GM19324 (cell line): ENCODE measurements around the gene KRTAP10-4.

ENCODE experiments used
- ATAC-seq: cut with Tn5 transposase; IDR thresholded peaks from one replicate; pipeline ENCODE4 v1.9.1; 2021; ENCODE audit warnings: mild to moderate bottlenecking, moderate library complexity; ENCODE audit not compliant: unreplicated experiment, low FRiP score

The KRTAP10-4 gene

DNA sequence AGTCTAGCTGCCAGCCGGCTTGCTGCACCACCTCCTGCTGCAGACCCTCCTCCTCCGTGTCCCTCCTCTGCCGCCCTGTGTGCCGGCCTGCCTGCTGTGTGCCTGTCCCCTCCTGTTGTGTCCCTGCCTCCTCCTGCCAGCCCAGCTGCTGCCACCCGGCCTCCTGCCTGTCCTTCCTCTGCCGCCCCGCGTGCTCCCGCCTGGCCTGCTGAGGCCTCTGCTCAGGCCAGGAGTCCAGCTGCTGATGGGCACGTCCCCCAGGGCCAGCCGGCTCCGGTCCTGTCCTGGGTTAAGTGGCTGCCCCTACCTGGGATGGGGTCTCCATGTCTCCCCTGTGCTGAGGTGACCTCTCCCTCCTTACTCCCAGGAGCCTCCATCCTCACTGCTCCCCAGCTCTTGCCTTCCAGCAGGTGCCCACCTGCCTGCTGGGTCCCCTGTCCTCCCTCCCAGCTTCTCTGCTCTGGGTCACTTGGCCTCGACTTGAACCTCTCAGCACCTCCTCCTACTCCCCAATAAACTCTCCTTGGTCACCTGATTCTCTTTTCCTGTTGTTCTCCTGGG, 39.2 kb downstream of the KRTAP10-4 start:
- no peak for ATAC-seq

DNA sequence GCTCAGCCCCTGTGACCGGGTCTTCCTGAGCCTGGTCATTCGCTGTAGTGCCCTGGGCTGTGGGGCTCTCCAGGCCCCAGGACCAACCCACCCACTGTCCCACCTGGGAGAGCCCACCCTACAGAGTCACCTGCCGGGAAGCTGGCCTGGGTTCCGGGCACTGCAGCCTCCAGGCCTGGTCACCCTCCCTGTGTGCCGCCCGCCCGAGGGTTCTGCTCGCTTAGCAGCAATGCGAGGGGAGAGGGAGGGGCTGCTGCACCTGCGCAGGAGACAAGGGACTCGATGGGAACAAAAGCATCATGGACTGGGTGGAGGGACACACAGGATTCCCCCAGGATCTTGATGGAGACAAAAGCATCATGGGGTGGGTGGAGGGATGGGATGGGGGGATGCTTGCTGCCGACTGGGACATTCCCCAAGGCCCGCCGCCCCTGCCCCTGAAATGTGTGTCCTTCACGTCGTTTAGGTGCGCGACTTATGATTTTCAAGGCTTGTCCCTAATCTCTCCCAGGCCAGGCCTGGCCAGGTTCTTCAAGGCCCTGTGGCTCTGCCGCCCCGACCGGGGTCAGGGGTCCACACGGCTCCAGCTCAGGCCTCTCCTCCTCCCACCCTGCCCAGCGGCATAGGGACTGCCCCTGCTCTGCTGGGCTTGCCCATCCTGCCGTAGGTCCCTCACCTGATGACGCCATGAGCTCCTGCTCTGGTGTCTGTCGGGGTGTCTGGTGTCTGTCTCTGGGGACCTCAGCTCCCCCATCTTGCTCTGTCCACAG, 40.0 kb downstream of the KRTAP10-4 start:
- no peak for ATAC-seq

DNA sequence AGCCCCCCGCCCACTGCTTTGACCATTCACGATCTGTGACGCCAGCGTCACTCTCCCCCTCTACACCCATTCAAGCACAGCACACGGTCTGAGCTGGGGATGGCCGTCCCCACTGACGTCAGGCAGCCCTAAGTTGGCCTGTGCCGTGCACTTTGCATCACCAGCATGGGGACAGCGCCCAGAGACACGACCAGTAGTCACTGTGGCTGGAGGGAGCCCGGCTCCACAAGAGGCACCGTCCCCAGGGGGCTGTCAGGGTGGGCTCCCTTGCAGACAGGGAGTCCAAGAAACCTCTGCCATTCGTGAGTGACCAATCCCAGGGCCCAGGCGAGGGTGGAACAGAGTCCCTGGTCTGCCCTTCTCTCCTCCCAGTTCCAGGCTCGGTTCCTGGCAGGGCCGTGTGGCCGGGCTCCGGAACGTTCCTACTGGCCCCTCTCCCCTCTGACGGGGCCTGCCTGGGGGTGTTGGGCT, 40.7 kb downstream of the KRTAP10-4 start:
- no peak for ATAC-seq

DNA sequence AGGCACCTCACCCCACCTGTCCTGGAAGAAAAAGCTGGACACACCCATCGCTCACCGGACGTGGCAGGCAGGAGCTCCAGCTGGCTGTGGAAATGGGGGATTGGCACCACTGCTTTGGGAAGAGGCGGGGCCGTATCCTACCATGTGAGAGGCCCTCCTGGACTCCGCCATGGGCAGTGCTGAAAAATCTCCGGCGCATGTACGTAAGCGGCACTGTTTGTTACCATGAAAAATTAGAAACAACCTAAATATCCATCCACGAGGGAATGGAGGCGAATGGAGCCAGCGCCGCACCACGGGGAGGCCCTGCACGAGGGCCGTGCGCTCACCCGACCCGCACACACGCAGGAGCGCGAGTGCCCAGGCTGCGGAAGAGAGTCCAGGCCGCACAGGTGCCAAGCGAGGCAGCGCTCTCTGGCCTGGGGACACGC, 41.4 kb downstream of the KRTAP10-4 start:
- ATAC-seq: no peak

DNA sequence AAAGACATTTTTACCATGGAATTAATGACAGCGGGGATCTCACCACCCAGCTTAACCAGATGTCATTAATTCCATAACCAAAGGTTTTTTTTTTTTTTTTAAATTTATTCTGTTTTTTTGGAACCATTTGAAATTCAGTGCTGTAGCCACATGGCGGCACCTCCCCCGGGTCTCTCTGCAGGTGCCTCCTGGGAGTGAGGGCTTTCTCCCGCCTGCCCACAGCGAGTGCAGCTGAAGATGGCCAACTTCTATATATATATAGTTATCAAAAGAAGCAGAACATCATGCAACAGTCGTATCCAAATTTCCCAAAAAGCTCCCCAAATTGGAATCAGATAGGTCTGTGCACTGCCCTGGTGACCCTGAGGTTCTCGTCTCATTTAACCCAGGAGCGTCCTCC, 41.9 kb downstream of the KRTAP10-4 start:
- ATAC-seq: no peak

DNA sequence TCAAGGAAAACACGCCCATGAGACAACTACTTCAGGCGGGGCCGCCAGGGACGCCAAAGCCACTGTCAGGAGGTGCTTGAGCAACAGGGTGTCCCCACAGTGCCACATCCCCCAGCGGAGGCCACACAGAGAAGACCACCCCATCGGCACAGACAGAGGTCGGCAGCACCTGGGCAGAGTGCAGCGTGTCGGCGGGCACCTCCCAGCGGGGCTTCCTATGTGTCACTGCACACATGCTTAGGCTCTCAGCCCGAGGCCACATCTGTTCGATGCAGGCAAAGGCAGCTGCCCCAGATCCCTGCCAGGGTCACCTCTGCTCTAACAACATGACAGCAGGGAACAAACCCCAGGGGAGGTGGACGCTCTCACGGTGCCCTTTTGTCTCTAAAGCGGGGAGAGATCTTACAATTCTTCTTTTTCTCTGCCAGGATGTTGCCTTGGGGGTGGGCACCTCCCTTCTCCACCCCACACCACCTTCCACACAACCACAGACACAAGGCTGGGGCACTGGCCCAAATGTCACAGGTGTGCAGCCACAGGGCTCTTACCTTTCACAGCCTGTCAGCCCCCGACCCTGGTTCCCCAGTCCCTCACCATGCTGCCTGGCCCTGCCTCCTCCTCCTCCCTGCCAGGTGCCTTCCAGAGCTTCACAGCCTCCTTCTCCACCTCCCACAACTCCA, 42.5 kb downstream of the KRTAP10-4 start:
- no peak for ATAC-seq

DNA sequence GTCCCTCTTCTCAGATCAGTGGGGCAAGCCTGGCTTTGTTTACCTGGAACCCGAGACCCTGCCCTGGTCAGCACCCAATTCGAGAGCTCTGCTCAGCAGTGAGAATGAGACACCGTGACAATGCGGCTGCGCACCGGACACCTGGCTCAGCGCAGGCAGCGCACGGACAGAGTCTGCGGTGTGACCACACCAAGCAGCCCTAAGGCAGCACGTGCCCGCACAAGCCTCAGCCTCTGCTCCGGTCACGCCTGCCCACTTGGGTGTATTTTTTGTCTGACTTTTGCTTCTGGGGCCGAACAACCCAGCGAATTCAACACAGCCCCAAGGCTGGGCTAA, 43.0 kb downstream of the KRTAP10-4 start:
- no peak for ATAC-seq

DNA sequence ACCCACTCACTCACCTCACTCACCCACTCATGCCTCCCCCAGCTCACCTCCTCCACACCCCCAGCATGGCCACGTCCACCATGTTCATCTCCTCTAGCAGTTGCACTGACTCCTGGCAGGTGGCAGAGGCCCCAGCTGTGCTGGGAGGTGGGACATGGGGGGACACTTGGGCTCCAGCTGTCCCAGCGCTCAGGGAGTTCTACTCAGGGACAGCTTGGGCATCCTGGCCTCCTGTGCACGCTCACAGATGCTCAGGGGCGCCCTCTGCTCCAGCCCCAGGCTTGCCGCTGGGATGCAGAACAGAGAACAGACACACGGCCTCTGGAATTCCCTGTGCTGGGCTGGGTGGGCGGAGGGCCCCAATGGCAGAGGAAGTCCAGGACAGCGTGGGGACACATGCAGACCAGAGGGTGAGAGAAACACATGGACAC, 43.6 kb downstream of the KRTAP10-4 start:
- ATAC-seq: no peak

DNA sequence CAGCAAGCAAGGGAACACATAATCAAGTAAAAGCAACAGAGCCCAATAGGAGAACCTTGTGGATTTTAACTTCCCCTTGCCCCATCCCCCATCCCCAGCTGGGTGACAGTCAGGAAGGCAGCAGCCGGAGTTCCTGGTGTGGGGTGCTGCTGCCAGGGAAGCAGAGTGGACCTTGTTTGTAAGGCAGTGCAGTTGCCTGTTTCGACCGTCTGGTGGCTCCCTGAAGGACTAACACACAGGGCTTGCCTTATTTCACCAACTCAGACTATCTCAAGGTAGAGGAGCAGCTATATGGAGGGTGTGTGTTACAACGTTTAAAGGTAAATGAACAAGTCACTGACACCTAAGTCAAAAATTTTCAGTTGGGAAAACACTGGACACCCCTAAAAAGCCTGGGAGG, 45.0 kb downstream of the KRTAP10-4 start:
- ATAC-seq: no peak

DNA sequence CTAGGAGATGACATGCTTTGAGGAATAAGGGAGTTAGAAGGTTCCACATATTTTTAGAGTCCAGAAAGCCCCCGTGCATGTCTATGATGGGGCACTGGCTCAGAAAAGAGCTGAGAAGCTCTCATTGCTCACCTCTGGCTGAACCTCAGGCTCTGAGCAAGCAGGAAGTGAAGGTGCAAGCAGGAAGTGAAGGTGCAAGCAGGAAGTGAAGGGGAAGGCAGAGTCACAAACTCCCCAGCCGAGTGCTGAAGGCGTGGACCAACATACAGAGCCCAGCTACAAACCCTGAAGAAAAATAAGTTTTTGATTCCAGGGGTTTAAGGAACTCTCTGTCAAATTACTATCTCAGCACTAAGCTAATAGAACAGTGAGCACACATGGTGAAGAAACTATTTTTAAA, 45.4 kb downstream of the KRTAP10-4 start:
- ATAC-seq: no peak

DNA sequence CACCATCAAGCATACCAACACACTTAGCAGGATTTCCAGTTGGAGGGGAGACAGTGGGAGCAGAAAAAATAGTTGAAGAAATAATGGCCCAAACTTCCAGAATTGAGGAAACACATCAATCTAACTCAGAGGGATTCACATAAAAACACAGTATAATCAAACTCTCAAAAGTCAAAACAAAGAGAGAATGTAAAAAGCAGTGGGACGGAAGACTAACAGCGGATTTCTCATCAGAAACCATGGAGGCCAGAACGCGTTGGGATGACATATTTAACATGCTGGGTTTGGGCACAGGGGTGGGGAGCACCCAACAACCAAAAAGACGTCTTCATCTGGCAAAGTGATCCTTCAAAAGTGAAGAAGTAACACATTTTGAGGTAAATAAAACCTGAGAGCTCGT, 46.4 kb downstream of the KRTAP10-4 start:
- ATAC-seq: no peak

DNA sequence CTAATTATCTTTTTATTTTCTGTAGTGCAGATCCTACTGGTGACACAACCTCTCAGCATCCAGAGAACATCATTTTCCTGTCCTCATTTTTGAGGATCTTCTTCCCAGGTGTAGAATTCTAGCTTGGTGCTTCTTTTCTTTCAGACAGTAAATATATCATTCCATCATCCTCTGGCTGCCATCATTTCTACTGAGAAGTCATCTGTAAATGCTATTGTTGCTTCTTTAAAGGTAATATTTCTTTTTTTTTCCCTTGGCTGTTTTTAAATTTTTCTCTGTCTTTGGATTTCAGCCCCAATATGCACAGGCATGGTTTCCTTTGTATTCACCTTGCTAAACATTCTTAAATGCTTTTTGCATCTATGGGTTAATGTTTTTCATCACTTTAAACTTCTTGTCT, 50.0 kb downstream of the KRTAP10-4 start:
- ATAC-seq: no peak
